ENCODE results near the gene FKBP1C. TPM values are rescaled to one million over a fixed set of nuclear protein-coding genes. Genes with fewer than 3 reads are reported as not detected.

The FKBP1C gene
- total and polyA plus RNA-seq, 2 experiments from 2014 or later, result 0.35 to 0.91 TPM

DNA sequence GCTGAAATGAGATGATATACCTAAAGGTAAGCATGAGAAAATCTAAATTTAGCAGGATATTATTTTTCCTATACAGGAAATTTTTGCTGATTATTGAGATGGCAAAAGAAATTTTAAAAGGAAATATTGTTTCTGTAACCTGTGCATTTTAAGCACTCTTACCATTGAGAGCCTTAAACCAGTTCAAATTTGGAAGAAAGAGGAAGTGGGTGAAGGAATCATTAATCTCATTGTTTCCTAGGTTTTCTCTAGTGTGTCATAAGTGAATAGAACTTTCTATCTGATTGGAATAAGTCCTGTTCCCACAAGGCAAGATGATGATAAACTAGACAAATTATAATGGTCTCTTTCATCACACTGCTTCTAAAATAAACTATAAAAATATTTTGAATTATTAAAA lies 22.4 kb upstream of the FKBP1C start (continued):
- TF ChIP-seq, protein P1, sequence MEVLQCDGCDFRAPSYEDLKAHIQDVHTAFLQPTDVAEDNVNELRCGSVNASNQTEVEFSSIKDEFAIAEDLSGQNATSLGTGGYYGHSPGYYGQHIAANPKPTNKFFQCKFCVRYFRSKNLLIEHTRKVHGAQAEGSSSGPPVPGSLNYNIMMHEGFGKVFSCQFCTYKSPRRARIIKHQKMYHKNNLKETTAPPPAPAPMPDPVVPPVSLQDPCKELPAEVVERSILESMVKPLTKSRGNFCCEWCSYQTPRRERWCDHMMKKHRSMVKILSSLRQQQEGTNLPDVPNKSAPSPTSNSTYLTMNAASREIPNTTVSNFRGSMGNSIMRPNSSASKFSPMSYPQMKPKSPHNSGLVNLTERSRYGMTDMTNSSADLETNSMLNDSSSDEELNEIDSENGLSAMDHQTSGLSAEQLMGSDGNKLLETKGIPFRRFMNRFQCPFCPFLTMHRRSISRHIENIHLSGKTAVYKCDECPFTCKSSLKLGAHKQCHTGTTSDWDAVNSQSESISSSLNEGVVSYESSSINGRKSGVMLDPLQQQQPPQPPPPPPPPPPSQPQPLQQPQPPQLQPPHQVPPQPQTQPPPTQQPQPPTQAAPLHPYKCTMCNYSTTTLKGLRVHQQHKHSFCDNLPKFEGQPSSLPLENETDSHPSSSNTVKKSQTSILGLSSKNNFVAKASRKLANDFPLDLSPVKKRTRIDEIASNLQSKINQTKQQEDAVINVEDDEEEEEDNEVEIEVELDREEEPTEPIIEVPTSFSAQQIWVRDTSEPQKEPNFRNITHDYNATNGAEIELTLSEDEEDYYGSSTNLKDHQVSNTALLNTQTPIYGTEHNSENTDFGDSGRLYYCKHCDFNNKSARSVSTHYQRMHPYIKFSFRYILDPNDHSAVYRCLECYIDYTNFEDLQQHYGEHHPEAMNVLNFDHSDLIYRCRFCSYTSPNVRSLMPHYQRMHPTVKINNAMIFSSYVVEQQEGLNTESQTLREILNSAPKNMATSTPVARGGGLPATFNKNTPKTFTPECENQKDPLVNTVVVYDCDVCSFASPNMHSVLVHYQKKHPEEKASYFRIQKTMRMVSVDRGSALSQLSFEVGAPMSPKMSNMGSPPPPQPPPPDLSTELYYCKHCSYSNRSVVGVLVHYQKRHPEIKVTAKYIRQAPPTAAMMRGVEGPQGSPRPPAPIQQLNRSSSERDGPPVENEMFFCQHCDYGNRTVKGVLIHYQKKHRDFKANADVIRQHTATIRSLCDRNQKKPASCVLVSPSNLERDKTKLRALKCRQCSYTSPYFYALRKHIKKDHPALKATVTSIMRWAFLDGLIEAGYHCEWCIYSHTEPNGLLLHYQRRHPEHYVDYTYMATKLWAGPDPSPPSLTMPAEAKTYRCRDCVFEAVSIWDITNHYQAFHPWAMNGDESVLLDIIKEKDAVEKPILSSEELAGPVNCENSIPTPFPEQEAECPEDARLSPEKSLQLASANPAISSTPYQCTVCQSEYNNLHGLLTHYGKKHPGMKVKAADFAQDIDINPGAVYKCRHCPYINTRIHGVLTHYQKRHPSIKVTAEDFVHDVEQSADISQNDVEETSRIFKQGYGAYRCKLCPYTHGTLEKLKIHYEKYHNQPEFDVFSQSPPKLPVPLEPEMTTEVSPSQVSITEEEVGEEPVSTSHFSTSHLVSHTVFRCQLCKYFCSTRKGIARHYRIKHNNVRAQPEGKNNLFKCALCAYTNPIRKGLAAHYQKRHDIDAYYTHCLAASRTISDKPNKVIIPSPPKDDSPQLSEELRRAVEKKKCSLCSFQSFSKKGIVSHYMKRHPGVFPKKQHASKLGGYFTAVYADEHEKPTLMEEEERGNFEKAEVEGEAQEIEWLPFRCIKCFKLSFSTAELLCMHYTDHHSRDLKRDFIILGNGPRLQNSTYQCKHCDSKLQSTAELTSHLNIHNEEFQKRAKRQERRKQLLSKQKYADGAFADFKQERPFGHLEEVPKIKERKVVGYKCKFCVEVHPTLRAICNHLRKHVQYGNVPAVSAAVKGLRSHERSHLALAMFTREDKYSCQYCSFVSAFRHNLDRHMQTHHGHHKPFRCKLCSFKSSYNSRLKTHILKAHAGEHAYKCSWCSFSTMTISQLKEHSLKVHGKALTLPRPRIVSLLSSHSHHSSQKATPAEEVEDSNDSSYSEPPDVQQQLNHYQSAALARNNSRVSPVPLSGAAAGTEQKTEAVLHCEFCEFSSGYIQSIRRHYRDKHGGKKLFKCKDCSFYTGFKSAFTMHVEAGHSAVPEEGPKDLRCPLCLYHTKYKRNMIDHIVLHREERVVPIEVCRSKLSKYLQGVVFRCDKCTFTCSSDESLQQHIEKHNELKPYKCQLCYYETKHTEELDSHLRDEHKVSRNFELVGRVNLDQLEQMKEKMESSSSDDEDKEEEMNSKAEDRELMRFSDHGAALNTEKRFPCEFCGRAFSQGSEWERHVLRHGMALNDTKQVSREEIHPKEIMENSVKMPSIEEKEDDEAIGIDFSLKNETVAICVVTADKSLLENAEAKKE (CRISPR knock-in tag; IDR thresholded peaks at IDR 0.05), result no peak
- TF ChIP-seq EZH2phosphoT487 (IDR thresholded peaks at IDR 0.05; ENCODE audit: unreplicated experiment), result no peak
- TF ChIP-seq STAT1 (IDR thresholded peaks at IDR 0.05; ENCODE audit: unreplicated experiment), result no peak
- TF ChIP-seq, protein P2, sequence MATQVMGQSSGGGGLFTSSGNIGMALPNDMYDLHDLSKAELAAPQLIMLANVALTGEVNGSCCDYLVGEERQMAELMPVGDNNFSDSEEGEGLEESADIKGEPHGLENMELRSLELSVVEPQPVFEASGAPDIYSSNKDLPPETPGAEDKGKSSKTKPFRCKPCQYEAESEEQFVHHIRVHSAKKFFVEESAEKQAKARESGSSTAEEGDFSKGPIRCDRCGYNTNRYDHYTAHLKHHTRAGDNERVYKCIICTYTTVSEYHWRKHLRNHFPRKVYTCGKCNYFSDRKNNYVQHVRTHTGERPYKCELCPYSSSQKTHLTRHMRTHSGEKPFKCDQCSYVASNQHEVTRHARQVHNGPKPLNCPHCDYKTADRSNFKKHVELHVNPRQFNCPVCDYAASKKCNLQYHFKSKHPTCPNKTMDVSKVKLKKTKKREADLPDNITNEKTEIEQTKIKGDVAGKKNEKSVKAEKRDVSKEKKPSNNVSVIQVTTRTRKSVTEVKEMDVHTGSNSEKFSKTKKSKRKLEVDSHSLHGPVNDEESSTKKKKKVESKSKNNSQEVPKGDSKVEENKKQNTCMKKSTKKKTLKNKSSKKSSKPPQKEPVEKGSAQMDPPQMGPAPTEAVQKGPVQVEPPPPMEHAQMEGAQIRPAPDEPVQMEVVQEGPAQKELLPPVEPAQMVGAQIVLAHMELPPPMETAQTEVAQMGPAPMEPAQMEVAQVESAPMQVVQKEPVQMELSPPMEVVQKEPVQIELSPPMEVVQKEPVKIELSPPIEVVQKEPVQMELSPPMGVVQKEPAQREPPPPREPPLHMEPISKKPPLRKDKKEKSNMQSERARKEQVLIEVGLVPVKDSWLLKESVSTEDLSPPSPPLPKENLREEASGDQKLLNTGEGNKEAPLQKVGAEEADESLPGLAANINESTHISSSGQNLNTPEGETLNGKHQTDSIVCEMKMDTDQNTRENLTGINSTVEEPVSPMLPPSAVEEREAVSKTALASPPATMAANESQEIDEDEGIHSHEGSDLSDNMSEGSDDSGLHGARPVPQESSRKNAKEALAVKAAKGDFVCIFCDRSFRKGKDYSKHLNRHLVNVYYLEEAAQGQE (IDR thresholded peaks at IDR 0.05; ENCODE audit: unreplicated experiment), result no peak
- TF ChIP-seq EZH2 (IDR thresholded peaks at IDR 0.05; ENCODE audit: low read depth, unreplicated experiment), result no peak
- no peak for TF ChIP-seq JUNB (IDR thresholded peaks at IDR 0.05; ENCODE audit: unreplicated experiment)

DNA sequence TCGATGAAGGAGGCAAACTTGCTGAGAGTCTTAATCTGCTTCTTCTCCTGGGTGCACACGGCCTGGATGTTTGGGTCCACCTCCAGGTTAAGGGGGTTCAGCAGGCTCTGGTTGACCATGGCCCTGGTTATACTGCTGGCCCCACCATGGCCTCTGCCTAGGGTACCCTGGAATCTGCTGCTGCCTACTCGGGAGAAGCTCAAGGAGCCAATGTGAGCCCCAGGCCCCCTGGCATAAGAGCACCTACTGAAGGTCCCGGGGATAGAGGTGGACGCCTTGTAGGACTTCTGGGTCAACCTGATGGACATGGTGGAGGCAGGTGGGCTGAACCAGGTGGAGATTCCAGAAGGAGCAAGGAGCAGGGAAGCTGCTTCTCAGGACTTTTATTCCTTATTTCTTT lies 17.9 kb upstream of the FKBP1C start:
- no peak overlapping the region for H3K4me2 ChIP-seq
- no peak for ATAC-seq
- no peaks in the 10 kb centered on the region for H3K79me2 ChIP-seq (replicated peaks; ENCODE audit: insufficient read depth)
- no peaks in the 10 kb centered on the region for H3F3A ChIP-seq (replicated peaks; ENCODE audit: low read depth)
- no peak for DNase-seq (ENCODE audit: low spot score)
- no peaks in the 10 kb centered on the region for H3K36me3 ChIP-seq (ENCODE audit: insufficient read depth)
- 0 out of 3 replicates have a peak, but pooled peaks cover 3% of the 10 kb centered on the region for H3K36me3 Mint-ChIP-seq (ENCODE audit: low read depth)
- H3K4me1 Mint-ChIP-seq, result no peaks in the 10 kb centered on the region
- no peak overlapping the region for H3K27ac Mint-ChIP-seq
- no peaks in the 10 kb centered on the region for H3K27me3 Mint-ChIP-seq (ENCODE audit: insufficient read depth, low read depth, poor library complexity)
- H4K20me1 ChIP-seq (replicated peaks; ENCODE audit: insufficient read depth), result no peaks in the 10 kb centered on the region
- no peaks in the 10 kb centered on the region; the same call in 1 of the 2 replicates for H3K9me2 ChIP-seq (ENCODE audit: insufficient read depth)
- H3K27me3 ChIP-seq (ENCODE audit: insufficient read depth), result no peaks in the 10 kb centered on the region
- H3K4me3 Mint-ChIP-seq, result no peak overlapping the region
- no peak overlapping the region for H3K27ac ChIP-seq (ENCODE audit: low read depth)
- H3K9me3 Mint-ChIP-seq, result peaks cover 44% of the 10 kb centered on the region
- H2AFZ ChIP-seq, result no peak overlapping the region
- H3K4me1 ChIP-seq (ENCODE audit: insufficient read depth), result no peaks in the 10 kb centered on the region
- H3K4me3 ChIP-seq, result no peak overlapping the region
- TF ChIP-seq, protein P2 (IDR thresholded peaks at IDR 0.05; ENCODE audit: unreplicated experiment), result no peak
- TF ChIP-seq, protein P3, sequence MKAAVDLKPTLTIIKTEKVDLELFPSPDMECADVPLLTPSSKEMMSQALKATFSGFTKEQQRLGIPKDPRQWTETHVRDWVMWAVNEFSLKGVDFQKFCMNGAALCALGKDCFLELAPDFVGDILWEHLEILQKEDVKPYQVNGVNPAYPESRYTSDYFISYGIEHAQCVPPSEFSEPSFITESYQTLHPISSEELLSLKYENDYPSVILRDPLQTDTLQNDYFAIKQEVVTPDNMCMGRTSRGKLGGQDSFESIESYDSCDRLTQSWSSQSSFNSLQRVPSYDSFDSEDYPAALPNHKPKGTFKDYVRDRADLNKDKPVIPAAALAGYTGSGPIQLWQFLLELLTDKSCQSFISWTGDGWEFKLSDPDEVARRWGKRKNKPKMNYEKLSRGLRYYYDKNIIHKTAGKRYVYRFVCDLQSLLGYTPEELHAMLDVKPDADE (IDR thresholded peaks at IDR 0.05), result no peak
- TF ChIP-seq CREB1 (CRISPR knock-in tag; IDR thresholded peaks at IDR 0.05; ENCODE audit: low read depth) (no peak), ZNF331 (CRISPR knock-in tag; IDR thresholded peaks at IDR 0.05; ENCODE audit: low read depth) (no peak), POLR2AphosphoS5 (IDR thresholded peaks at IDR 0.05; ENCODE audit: low read depth) (no peak)
